HG03025 (cell line): ENCODE results near the gene CYP21A2.

Experiments used
- ATAC-seq: cut with Tn5 transposase; IDR thresholded peaks from one replicate; pipeline ENCODE4 v1.9.1; 2021; ENCODE audit warnings: mild to moderate bottlenecking, moderate library complexity; ENCODE audit not compliant: unreplicated experiment, low FRiP score

The CYP21A2 gene

GRCh38 chr6:32079566-32080290 lies 41.5 kb downstream of the CYP21A2 start:
- no peak for ATAC-seq

- ATAC-seq: no peak
Observed at GRCh38 chr6:32081168-32081990, 43.2 kb downstream of the CYP21A2 start.

- no peak for ATAC-seq
Observed at GRCh38 chr6:32082478-32082877, 44.3 kb downstream of the CYP21A2 start.

GRCh38 chr6:32082935-32083334 lies 44.7 kb downstream of the CYP21A2 start:
- ATAC-seq: no peak

- ATAC-seq: no peak
Observed at GRCh38 chr6:32083812-32084768, 45.9 kb downstream of the CYP21A2 start.

- ATAC-seq: no peak
Observed at GRCh38 chr6:32084780-32085179, 46.6 kb downstream of the CYP21A2 start.

GRCh38 chr6:32085759-32086459 lies 47.7 kb downstream of the CYP21A2 start:
- ATAC-seq: no peak

GRCh38 chr6:32086661-32087573 lies 48.7 kb downstream of the CYP21A2 start:
- no peak for ATAC-seq

- ATAC-seq: no peak
Observed at GRCh38 chr6:32087574-32088486, 49.6 kb downstream of the CYP21A2 start.

GRCh38 chr6:32088487-32089049 lies 50.4 kb downstream of the CYP21A2 start:
- no peak for ATAC-seq

GRCh38 chr6:32089082-32089828 lies 51.0 kb downstream of the CYP21A2 start:
- ATAC-seq: no peak
